H7 (cell line): ENCODE data around the gene DLST. TPM values are rescaled to one million over a fixed set of nuclear protein-coding genes. Genes with fewer than 3 reads are reported as not detected.

Experiments
- DNase-seq: peaks from one replicate; pipeline ENCODE4 v3.0.0; 2012
- H3K27me3 ChIP-seq: 2 replicates; pipeline ENCODE4 v1.6.0; 2011; ENCODE audit warnings: mild to moderate bottlenecking, low read length; ENCODE audit not compliant: control insufficient read depth, insufficient read depth
- H3K36me3 ChIP-seq: replicated peaks from 2 replicates; pipeline ENCODE4 v1.5.1; 2011; ENCODE audit warnings: low read length; ENCODE audit not compliant: control insufficient read depth, insufficient read depth
- H3K4me3 ChIP-seq: 2 replicates; pipeline ENCODE4 v1.5.1; 2011; ENCODE audit warnings: low read depth, mild to moderate bottlenecking, control low read depth, low read length, moderate library complexity; ENCODE audit not compliant: insufficient read depth
- total RNA-seq: library from RNA; depleted of rRNA; stranded (reverse); fragments of >200 nt; shearing (Covaris generic); gene quantifications from 2 replicates; pipeline ENCODE4 v1.2.3, GENCODE V29; 2014; rRNA removed

DLST gene
- total RNA-seq, 1 experiment from 2014 or later: 71.0 TPM

- peaks cover 12% of the 10 kb centered on the region for H3K27me3 ChIP-seq
- H3K36me3 ChIP-seq: no peaks in the 10 kb centered on the region
- no peak for DNase-seq
- no peak overlapping the region for H3K4me3 ChIP-seq
Measured at GRCh38 chr14:74952697-74953484, 71.2 kb downstream of the DLST start.

Other genes starting within 250 kb of the DLST start
- 19.6 and 20.0 TPM in 2 replicates for gene AREL1, start 168.8 kb upstream of the DLST start, total RNA-seq
- gene FCF1, start 168.8 kb upstream of the DLST start, total RNA-seq: 24.9 and 32.2 TPM in 2 replicates
- 10.1 and 29.6 TPM in 2 replicates for gene YLPM1, start 118.6 kb upstream of the DLST start, total RNA-seq
- gene PROX2, start 5.8 kb upstream of the DLST start, total RNA-seq: not detected in 2 replicates
- gene RPS6KL1, start 41.3 kb downstream of the DLST start, total RNA-seq: 5.4 and 12.4 TPM in 2 replicates
- 4.6 and 6.9 TPM in 2 replicates for gene PGF, start 73.7 kb downstream of the DLST start, total RNA-seq
- gene EIF2B2, start 121.0 kb downstream of the DLST start, total RNA-seq: 50.5 and 51.8 TPM in 2 replicates
- 13.2 and 21.1 TPM in 2 replicates for gene MLH3, start 169.6 kb downstream of the DLST start, total RNA-seq
- 26.6 and 30.0 TPM in 2 replicates for gene ACYP1, start 182.1 kb downstream of the DLST start, total RNA-seq
- 1.3 and 2.7 TPM in 2 replicates for gene ZC2HC1C, start 187.7 kb downstream of the DLST start, total RNA-seq
- gene NEK9, start 245.1 kb downstream of the DLST start, total RNA-seq: 23.0 and 38.4 TPM in 2 replicates